Stromal cell of bone marrow (primary cell): Measurements from ENCODE around the gene TPD52L3.

Experiments
- DNase-seq: peaks from one replicate; pipeline ENCODE4 v3.0.0-alpha.2; 2012; ENCODE audit warnings: low read depth

The TPD52L3 gene

DNA sequence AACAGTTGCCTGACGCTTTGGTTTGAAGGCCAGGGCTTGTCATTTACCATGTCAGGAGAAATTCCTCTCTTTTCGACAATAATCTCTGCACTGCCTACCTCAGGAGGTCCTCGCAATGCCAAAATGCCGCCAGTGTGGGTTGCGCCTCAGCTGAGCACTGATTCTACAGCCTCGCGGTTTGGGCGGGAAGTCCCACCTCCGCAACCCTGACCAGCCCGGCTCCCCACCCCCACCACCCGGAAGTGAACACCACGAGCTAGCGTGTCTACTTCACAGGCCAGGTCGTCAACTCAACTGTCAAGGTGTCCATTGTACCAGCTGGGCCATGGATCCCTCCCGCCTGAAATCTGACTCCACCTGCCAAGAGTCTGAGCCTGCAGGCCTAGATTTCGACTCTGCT lies at the start of gene TPD52L3:
TPD52L3 (plus strand) TSS at position 273 of the 400 bp plus-strand sequence. CDS start 221 bp downstream, outside the sequence.
- DNase-seq: no peak

DNA sequence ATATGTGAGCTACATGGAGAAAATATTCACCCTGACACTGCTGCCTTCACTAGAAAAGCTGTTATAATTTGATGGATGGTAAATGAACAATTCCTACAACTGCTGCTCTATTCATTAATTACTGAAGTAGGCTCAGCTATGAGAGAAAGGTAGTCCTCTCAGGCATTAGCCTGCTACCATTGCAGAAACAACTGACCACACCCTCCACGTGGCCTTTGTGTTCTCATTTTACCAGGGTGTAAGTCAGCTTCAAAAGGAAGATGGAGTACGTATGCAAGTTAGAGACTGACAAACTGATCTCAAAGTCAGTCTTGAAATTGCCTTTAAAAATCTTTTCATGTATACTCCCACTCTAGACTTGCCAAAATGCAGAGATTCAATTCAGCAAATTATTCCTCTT lies 26.3 kb upstream of the TPD52L3 start:
- DNase-seq: no peak

- DNase-seq: peak; percentile 2
These were observed 25.8 kb upstream of the TPD52L3 start for GRCh38 chr9:6302417-6302816.

- no peak for DNase-seq
These were observed 23.9 kb upstream of the TPD52L3 start for GRCh38 chr9:6304232-6304631.

- peak; percentile 21 for DNase-seq
These were observed 22.1 kb upstream of the TPD52L3 start for GRCh38 chr9:6305954-6306563.

- DNase-seq: no peak
These were observed 20.6 kb upstream of the TPD52L3 start for GRCh38 chr9:6307551-6308096.

DNA sequence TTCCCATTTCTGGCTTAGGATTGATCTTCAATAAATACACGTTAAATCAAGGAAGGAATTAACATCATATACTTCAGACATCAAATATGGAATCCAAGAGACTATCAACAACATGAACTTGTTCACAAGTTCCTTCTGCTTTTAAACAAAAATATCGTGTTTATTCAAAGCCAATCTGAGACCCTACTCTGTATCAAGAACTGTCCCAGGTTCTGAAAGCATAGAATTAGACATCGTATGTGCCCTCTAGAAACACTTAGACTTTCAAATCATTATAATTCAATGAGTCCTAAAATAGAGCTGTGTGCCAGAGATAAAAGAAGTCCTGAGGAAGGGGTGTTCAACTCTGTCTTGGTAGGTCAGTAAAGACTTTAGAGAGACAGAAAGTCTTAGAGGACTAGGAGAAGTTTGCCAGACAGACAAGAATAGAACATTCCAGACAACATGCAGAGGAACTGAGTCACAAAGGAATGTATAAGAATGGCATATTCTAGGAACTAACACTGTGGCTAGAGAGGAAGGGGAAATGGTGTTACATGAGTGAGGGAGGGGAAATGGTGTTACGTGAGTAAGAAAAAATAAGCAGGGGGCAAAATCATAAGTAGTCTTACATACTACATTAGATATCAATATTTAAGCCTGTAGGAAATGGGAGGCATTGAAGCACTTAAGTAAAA lies 2.9 kb downstream of the TPD52L3 start:
- DNase-seq: no peak

DNA sequence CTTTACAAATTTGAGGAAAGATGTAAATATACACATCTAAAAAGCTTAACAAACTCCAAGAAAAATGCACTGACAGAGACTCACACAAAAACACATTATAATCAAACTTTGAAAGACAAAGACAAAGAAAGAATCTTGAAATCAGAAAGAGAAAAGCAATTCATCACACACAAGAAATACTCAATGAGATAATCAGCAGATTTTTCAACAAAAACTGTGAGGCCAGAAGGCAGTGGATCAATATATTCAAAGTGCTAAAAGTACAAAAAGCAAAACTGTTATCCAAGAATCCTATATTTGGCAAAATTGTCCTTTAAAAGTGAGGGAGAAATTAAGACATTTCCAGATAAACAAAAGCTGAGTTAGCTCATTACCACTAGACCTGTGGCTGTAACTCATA lies 6.1 kb downstream of the TPD52L3 start:
- no peak for DNase-seq

DNA sequence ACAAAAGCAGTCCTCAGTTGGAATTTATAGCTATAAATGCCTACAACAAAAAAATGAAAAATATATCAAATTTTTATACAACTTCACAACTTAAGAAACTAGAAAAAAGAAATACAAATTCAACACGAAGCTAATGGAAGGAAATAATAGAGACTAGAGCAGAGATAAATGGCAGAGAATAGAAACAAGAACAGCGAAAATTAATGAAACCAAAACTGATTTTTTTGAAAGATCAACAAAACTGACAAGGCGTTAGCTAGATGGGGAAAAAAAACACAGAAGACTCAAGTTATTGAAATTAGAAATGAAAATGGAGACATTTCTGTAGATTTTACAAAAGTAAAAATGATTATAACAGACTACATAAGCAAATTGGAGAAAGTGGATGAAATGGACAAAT lies 20.6 kb downstream of the TPD52L3 start:
- no peak for DNase-seq

GRCh38 chr9:6351737-6352136 lies 23.6 kb downstream of the TPD52L3 start:
- DNase-seq: no peak

DNA sequence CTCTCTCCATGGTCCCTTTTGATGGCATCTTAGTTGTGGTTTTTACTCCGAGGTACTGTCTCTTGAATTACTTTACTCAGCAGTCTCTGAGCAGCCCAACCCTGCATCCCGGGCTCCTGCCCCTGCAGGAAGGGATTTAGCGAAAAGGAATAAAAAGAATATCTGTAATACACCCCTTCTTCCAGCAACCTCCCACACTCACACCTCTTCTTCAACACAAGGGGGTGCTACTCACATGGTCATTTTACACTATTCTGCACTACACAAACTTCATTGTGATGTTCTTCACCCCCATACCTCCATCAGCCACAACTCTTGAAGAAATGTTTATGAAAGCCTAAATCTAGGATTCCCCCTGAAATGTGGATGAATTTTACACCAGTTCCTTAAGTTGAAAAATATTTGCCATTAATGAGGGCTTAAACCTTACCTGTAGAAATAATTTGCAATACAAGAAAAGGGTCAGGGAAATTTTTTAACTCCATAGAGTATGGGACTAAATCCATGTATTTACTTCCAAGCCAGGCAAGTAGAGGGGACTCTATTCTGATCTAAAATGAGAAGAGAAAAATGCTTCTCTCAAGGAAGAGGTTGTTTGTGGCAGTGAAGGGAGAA lies 26.0 kb downstream of the TPD52L3 start:
- peak; percentile 69 for DNase-seq

GRCh38 chr9:6355728-6356127 lies 27.6 kb downstream of the TPD52L3 start:
- peak; percentile 54 for DNase-seq

GRCh38 chr9:6356441-6356840 lies 28.3 kb downstream of the TPD52L3 start:
- no peak for DNase-seq

- no peak for DNase-seq
These were observed 28.7 kb downstream of the TPD52L3 start for GRCh38 chr9:6356904-6357303.

DNA sequence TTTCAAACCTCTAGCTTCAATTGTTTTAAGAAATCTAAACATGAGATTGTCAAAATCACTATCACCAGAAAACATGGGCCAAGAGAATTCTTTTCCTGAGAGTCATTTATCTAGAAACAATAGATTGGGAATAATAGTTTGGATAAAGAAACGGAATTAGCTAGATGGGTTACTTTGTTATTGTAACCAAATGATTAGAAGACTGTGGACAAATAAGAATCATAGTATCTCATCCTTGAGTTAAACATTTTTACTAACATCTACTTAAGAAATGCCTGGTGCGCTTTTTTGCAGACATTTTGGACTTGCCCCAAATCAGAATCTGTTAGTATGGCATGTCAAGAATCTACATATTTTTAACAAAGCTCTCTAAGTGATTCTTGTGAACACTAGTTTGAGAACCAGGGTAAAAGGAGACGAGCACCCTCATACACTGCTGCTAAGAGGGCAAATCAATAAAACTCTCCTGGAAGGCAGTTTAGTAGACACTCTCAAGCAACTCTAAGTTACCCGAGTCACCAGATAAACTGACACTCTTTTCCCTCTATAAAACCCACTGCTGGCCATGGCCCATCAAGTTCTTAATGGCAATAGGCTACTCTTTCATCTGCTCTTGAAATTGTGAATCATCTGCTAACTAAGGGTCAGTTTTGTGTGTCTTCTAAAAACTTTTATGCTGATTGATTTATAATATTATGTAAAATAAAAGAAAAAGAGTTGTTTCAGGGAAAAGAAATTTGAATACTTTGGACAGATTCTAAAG lies 39.1 kb downstream of the TPD52L3 start:
- DNase-seq: no peak

DNA sequence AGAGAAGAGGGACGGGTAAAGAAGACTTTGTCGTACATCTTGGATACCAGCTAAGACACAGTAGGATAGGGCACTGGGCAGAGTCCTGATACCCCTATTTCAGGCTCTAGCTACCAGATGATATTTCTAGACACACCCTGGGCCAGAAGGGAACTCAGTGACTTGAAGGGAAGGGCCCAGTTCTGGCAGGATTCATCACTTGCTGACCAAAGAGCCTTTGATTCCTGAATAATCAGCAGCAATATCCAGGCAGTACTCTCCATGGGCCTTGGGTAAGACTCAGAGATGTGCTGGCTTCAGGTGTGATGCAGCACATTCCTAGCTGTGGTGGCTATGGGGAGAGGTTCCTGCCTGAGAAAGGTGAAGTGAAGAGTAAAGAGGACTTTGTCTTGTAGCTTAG lies 40.7 kb downstream of the TPD52L3 start:
- no peak for DNase-seq
